D341Med (cell line): Measurements from ENCODE around the gene BCAN.

Experiments
- DNase-seq: peaks from one replicate; pipeline ENCODE4 v3.0.0; 2012; ENCODE audit warnings: low spot score

The BCAN gene

DNA sequence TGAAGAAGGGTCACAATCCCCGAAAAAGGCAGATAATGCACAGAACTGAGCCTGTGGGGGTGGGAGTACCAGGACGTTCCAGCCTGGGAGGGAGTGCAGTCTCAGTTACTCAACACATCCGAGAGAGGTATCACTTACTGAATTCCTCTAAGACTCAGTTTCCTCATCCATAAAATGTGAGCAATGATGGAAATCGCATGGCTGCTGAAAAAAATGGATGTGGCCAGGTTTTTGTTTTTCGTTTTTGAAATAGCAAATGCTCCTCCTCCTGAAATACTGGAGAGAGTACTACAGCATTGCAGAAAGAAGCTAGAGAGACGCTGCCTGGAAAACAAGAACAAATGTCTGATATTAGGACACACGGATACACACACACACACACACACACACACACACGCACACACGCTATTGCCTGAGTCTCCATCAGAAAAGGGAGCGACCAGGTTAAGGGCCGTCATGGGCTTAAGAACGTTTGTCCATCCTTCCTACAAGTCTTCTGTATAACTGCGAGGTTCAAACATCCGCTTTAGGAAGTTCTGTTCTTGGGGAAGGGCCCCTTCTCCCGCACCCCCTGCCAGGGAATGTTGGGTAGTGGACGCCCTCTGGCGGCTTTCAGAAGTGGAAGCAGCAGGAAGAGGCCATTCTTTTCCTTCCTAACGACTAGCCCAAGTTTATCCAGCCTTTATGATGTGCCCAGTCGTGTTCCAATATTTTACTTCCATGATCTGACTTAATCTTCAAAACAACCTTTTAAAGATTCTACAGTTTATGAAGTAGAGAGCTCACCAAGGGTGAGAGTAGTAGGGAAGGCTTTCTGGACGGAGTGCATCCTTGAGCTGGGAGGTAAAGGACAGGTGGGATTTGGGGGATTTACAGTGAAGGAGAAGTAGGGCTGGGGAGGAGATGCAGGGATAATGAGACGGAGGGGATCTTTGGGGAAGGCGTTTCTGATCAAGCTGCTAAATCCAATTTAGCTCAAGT, 36.0 kb downstream of the BCAN start:
- DNase-seq: peak; percentile 85

DNA sequence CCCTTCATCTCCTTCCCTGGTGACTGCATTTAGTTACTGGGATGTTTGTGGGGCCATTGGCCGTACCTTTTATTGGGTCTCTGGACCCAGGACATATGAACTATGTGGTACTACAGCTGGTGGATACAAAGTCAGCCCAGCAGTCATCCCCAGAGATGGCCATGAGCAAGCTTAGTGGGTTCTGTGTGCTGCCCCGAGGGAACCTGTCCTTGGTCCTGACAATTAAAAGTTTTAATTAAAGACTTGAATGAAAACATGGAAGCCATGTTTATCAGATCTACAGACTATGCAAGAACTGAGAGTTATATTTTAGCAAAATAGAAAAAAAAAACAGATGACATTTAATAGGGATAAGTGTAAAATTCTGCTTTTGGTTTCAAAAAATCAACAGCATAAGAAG, 38.1 kb downstream of the BCAN start:
- DNase-seq: no peak

DNA sequence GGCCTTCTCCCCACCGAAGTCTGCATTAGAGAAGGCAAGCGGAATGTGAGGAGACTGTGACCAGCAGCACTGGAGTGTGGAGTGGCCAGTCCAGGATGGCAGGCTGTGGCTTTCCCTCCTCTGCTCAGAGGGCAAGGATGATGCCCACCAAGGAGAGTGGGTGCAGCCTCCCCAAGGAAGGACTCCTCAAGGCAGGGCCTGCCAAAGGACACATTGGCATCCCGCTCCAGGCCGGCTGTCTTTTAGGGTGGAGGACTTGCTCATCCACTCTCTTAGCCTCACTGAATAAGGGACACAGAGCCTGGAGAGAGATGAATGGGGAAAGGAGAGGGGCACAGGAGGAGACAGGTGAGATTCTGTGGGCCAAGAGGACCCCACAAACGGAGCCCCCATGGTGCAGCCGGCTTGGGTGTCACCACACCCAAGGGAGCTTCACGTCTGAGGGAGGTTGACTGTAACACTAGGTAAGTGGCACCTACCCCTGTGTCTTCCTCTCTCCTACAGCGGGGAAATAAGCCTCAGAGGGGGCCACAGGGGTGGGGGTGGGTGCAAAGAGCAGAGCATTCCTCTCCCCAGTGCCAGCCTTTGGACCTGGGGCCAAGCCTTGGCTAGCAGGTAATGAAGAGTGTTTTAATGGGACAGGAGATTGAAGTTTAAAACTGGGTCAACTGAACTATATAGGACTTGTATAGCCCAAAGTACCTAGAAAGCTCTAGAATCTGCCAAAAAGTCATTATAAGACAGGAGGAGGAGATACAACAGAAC, 39.5 kb downstream of the BCAN start:
- no peak for DNase-seq

DNA sequence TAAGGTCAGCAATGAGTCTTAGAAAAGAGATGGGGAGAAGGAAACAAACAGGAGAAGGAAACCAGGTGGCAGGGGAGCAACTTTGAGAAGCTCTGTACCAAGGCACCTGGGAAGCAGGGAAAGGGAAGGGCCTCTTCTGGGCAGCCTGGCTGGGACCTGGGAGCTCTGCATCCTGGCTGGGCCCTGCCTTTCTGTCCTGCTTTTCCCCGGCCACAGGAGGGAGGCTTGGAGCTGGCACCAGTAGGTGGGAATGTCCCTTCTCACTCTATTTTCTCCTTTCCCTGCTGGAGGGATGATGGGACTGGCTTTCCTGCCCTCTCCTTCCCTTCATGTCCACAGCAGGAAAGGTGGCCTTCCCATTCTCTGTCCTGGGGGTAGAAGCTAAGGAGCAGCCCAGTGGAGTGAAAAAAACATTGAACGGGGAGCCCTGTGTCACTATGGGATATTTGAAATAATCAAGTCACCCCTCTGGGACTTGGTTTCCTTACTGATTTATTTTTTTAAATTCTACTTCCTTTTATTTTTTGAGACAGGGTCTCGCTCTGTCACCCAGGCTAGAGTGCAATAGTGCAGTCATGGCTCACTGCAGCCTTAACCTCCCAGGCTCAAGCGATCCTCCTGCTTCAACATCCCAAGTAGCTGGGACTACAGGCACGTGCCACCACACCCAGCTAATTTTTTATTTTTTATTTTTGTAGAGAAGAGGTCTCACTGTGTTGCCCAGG, 40.4 kb downstream of the BCAN start:
- no peak for DNase-seq

DNA sequence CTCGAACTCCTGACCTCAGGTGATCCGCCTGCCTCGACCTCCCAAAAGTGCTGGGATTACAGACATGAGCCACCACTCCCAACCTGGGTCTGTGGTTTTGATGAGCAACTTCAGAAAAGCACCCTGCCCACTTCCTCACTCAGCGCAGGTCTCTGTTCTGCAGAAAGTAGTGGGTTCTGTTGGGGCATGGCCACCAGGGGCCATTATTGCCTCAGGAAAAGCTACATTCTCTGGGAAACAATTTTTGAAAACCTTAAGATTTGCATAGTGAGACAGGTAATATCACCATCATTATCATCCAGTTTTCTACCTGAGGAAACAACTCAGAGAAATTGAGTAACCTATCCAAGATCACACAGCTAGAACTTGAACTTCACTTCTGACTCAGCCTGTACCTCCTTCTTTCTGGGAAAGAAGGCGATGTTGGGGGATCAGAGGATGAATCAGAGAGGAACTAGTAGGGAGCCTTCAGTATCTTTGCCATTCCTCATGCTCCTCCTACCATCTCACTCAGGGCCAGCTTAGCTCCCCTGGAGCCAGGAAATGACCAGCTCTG, 42.4 kb downstream of the BCAN start:
- no peak for DNase-seq

DNA sequence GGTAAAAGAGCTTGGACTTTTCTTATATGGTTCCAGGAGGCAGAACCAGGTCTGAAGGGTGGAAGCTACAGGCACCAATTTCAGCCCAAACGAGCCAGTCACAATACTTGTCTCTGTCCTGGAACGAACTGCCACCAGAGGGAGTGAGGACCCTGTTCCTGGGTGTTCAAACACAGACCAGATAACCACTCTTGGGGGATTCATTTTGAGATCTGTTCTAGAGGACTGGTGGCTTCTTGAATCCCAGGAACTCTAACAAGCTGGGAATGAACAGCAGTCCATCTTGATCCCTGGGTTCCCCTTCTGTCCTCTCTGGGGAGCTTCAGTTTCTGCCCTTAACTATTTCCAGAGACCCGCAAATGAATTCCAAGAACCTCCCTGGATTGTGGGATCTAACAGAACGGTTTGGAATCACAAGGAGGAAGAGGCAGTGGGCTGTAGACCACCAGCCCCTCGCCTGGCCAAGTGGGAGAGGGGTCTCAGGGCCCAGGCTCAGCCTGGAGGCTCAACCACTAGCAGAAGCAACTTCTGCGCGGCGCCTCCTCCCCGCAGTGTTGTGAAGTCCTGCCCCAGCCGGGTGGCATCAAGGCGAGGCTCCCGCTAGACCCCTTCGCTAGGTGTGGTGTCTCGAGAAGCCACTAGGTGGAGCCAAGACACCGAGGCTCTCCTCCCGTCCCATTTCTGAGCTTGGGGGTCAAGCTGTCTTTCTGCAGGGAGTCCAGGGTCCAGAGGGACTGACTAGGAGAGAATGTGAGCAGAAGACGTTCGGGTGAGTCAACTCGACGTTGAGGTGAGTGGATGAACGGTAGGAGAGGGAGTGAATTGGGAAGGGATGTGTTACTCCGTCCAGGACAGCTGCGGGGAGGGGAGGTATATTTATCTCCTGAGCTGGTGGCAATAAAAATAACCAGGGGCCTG, 47.4 kb downstream of the BCAN start:
- peak; percentile 93 for DNase-seq

DNA sequence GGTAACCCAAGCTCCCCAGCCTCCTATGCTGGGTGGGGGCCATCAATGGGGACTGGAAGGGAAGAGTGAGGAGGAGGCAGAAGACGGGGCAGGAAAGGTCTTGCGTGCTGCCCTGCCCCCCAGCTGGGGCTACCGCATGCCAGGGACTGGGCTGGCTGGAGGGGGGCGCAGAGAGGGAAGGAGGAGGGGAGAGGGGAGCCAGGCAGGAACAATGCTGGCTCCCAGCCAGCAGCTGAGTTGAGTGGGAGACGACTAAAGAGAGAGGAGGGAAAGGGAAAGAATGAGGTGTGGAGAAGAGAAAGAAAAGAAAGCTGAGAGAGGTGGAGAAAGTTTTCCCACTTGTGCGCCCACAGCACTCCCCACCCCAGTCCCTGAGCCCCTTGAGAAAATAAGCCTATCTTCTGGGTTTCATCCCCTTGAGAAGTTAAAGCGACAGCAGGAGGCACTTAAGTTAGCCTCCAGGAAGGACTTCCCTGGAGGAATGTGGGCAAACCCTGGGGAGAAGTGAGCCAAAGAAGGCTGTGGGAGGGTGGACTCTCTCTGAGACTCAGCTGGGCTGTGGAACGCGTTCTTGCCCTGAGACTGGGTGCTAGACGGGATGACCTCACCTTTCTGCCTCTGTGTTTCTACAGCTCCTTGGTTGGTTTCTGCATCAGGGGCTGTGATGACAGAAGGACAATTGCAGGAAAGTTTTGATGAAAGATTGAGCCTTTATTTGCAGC, 48.2 kb downstream of the BCAN start:
- DNase-seq: no peak

DNA sequence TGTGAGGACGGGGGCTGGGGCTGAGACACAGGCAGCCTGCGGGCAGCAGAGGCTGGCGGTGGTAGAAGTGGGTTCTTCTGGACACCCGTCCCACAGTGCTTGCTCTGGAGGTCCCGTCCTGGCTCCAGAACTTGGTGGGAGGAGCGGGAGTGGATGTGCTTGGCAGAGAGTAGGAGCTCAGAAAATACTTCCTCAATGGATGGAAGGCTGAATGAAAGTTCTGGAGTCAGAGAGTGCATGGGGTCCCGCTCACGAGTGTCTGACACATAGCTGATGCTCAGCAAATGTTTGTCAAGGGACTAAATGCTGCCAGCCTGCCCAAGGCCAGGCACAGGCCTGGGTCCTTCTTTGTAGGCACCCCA, 48.7 kb downstream of the BCAN start:
- DNase-seq: no peak

DNA sequence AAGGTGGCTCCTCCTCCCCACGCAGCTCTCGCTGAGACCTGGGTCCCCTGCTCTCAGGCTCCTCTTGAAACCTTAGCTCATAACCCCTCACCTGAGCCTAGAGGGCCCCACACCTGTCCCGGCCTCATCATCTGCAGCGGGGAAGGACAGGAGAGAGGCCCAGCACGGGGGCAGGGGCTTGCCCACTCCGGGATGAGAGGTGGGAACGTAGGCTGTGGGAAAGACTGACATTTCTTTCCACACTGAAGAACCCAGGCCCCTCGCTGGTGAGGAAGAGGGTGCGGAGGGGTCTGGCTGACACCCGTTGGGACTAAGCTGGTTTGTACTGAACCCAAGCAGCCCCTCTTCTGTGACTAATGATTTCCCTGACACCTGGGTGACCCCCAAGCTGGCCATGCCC, 49.3 kb downstream of the BCAN start:
- DNase-seq: no peak

DNA sequence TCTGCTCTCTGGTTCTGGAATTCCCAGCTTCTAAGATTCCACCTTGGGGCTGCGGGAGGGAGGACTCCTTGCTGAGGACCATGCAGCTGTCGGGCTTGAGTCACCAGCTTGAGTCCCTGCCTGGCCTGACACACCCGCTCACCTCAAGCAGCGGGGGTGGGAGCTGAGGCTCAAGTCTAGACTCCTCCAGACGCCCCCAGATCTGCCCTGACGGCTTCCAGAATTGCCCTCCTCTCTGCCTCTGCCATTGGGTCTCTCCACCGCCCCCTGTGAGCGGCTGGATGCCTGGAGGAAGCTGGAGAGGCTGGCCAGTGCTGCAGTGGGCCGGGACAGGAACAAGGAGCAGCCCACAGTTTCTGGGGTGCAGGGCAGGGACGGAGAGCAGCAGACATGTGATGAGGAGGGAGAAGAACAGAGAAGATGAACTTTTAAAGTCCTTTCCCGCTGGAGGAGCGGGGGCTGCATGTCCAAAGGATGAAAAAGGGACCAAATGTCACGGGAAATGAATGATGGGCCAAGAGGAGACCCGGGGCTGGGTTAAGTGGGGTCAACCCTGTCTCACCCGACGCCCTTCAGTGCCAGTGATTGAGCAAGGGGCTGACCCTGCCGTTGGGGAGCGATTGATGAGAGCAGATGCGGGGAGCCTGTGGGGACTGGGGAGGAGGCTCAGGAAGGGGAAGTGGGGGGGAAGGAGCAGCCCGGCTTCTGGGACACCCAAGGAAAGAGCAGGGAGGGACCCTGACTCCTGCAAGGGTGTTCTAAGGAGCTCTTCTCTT, 49.9 kb downstream of the BCAN start:
- no peak for DNase-seq

DNA sequence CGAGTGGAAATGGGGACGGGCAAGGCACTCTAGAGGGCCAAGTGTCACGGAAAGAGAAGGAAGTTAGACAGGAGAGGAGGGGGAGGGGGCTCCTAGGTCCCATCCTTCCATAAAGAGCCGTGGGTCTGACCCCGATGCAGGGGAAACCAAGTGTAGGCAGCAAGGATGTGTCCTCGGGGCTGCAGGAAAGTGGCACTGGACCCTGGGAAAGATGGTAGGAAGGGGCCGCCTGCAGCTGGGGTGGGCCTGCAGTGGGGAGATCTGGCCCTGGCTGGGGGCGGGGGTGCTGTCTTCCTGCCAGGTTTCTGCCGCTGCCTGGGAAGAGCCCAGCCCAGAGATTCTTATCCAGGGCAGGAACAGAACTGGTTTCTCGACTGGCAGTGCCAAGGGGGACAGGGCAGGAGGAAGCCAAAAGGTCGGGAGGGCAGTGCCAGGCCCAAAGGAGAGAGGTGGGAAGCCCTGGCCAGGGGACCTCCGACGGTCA, 50.6 kb downstream of the BCAN start:
- DNase-seq: no peak

DNA sequence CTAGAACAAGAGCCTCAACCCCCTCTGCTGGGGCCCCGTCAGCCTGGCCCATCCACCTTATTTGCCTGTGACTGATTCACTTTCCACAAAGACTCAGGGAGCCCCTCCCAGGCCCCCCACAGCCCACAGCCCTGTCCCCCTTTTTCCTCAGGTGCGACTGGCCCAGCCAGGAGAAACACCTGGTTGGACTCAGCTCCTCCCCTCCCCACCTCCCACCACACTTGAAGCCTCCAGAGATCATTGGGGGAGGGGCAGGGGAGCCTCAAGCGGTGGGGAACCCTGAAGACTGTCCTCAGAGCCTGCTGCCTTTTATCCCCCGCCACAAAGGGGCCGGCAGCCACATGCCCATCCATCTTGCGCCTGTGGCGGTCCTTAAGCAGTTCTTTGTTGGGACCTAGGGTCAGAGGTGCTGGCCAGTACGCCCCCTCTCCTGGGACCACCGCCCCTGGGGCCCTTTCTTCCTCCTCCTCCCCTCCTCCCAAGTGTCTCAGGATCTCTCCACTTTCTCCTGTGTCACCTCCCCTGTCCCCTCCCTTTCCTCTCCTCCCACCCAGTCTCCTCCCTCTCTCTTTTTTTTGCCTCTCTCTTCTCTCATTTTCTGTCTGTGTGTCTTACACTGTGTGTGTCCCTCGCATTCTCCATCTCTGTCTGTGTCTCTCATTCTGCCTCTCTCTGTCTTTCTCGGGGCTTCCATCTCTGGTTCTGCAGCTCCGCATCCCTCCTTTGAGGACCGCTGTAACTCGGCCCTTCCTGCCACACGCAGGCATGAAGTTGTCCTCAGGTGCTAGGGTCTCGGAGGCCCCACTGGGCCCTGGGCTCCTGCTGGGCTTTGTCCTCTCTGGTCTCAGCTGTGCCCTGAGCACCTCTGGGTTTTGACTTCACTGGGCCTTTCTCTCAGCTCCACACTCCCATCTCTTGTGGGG, 51.3 kb downstream of the BCAN start:
- no peak for DNase-seq

DNA sequence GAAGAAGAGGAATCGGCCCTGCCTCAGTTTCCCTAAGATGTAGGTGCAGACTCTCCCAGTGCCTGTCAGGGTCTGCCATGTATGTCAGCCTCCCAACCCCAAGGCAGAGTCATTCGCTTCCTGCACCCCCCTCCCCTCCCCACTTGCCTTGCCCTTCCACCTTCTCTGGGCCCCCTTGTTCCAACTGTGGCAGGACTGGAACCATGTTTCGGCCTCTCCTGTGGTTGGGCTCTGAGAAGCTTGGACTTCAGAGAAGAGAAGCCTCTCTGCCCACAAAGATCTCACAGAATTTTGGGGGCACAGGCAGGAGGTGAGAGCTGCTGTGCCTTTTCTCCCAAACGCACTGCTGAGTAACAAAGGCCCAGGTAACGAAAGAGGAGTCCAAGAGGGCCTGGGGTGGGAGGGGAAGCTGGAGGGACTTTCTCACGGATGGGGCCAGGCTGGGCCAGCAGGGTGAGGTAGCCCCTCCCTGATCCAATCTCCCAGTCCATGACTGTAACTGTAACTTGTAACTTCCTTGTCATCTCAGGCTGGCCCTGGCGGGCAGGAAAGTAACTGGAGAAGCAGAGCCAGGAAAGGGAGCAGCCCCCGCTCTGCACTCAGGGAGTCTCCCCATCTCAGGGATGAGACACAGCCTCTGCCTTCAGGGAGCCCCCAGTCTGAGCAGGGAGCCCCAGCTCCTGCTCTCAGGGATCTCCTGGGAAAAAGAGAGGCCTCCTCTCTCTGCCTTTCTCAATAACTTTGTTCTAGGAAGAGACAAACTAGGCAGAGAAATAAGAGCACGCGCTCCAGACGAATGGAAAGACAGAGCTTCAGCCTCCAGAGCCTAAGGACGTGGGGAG, 52.2 kb downstream of the BCAN start:
- no peak for DNase-seq

DNA sequence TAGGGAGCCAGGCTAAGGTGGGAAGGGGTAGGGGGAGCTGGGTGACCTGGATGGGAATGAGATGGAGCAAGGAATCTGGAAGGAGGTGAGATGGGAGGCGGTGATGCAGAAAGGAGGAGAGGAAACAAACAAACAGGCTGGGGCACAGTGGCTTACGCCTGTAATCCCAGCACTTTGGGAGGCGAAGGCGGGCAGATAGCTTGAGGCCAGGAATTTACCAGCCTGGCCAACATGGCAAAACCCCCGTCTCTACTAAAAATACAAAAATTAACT, 52.7 kb downstream of the BCAN start:
- no peak for DNase-seq

DNA sequence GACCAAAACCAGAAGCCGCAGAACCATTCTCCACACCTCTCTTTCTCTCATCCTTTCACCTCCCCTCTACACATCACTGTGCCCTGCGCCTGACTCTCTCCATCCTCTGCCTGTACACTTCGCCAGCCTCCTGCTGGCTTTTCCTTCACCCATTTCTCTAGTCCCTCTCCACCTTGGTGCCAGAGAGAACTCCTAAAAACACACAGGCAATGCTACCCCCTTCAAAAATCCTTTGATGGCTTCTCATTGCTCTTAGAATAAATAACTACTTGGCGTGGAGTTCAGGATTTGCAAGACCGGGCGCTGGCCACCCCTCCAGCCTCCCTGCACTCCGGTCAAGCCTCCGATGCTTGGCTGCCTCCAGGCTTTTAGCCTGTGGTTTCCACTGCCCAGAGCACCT, 54.8 kb downstream of the BCAN start:
- DNase-seq: no peak

DNA sequence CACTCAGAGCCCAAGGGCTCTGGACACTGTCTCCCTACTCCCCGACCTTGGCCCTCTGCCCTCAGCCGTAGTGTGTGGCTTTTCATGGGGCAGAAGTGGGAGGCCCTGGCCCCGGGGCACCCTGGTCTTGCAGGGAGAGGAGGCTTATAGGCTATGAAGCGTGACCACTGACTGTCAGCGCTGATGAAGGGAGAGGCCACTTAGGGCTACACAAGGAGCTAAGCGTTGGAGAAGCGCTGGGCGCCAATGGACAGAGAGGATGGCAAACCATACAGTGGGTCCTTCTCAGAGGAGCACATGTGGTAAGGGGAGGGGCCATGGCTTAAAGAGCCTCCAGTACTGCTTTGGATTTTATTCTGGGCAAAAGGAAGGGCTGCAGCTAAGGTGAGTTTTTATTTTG, 55.6 kb downstream of the BCAN start:
- DNase-seq: no peak

DNA sequence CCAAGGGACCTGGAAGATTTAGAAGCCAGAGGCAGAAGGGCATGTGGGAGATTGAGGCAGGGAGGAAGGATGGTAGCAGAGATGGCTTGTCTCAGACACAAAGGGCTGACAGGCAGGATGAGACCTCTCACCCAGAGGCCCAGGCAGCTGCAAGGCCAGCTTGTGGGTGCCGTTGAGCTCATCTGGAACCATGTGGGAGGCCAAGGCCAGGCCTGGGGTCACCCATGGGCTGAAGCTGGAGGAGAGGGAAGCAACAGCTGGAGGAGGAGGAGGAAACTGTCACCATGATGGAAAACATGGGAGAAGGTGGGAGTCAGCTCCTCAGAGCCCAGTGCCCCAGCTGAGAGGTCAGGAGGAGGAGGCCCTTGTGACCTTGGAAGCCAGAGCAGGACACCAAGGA, 57.1 kb downstream of the BCAN start:
- no peak for DNase-seq
